Measurements from ENCODE around the gene MINDY2. TPM values are rescaled to one million over a fixed set of nuclear protein-coding genes. Genes with fewer than 3 reads are reported as not detected.

The MINDY2 gene
- total RNA-seq, 1 donor from 2014 or later, result 20.9 TPM

- H3K27me3 Mint-ChIP-seq (ENCODE audit: low read depth, unreplicated experiment), result no peaks in the 10 kb centered on the region
Measured at GRCh38 chr15:58785355-58785754, 14.3 kb downstream of the MINDY2 start.

GRCh38 chr15:58788056-58788710 is 17.1 kb downstream of the MINDY2 start:
- peaks cover 12% of the 10 kb centered on the region for H4K20me1 ChIP-seq (ENCODE audit: insufficient read depth, low read length)
- Mint-ChIP-seq H3K4me3 (ENCODE audit: unreplicated experiment) (no peak overlapping the region), H3K9me3 (ENCODE audit: unreplicated experiment) (no peaks in the 10 kb centered on the region), H3K27ac (ENCODE audit: unreplicated experiment) (no peak overlapping the region), H3K4me1 (ENCODE audit: low read depth, unreplicated experiment) (no peaks in the 10 kb centered on the region), H3K27me3 (ENCODE audit: low read depth, unreplicated experiment) (no peaks in the 10 kb centered on the region), H3K36me3 (ENCODE audit: low read depth, unreplicated experiment) (peaks cover 14% of the 10 kb centered on the region)
- FAIRE-seq, result no peak
- no peak for DNase-seq (ENCODE audit: low read depth)
- no peaks in the 10 kb centered on the region for H3K4me1 ChIP-seq (ENCODE audit: insufficient read depth, low read length)
- H3K9ac ChIP-seq (ENCODE audit: low read length), result no peak overlapping the region
- no peak overlapping the region for H3K4me2 ChIP-seq (ENCODE audit: low read length)
- no peak overlapping the region for H2AFZ ChIP-seq (ENCODE audit: low read depth, low read length)
- TF ChIP-seq CTCF (IDR thresholded peaks at IDR 0.05; ENCODE audit: insufficient read depth, low read depth, low read length) (no peak), EZH2 (IDR thresholded peaks at IDR 0.05; ENCODE audit: insufficient read depth, low read length) (no peak)
- no peaks in the 10 kb centered on the region for H3K36me3 ChIP-seq (ENCODE audit: insufficient read depth, low read length)
- H3K79me2 ChIP-seq (ENCODE audit: insufficient read depth, low read length), result peaks cover 17% of the 10 kb centered on the region
- H3K27ac ChIP-seq (ENCODE audit: low read depth, low read length), result no peak overlapping the region
- H3K27me3 ChIP-seq (ENCODE audit: insufficient read depth, low read length), result no peaks in the 10 kb centered on the region
- no peak overlapping the region for H3K4me3 ChIP-seq (ENCODE audit: insufficient read depth, low read depth, low read length)
- no peaks in the 10 kb centered on the region for H3K9me3 ChIP-seq (ENCODE audit: insufficient read depth, low read depth, low read length)

More at GRCh38 chr15:58785355-58785754, 14.3 kb downstream of the MINDY2 start:
- Mint-ChIP-seq H3K9me3 (ENCODE audit: unreplicated experiment) (no peaks in the 10 kb centered on the region), H3K27ac (ENCODE audit: unreplicated experiment) (no peak overlapping the region), H3K4me1 (ENCODE audit: low read depth, unreplicated experiment) (no peaks in the 10 kb centered on the region), H3K4me3 (ENCODE audit: unreplicated experiment) (no peak overlapping the region), H3K36me3 (ENCODE audit: low read depth, unreplicated experiment) (peaks cover 4% of the 10 kb centered on the region)
- Histone ChIP-seq H4K20me1 (ENCODE audit: insufficient read depth, low read length) (peaks cover 18% of the 10 kb centered on the region), H3K27ac (ENCODE audit: low read depth, low read length) (no peak overlapping the region), H3K79me2 (ENCODE audit: insufficient read depth, low read length) (peaks cover 26% of the 10 kb centered on the region), H3K4me1 (ENCODE audit: insufficient read depth, low read length) (no peaks in the 10 kb centered on the region), H3K9ac (ENCODE audit: low read length) (no peak overlapping the region), H3K27me3 (ENCODE audit: insufficient read depth, low read length) (no peaks in the 10 kb centered on the region), H3K9me3 (ENCODE audit: insufficient read depth, low read depth, low read length) (no peaks in the 10 kb centered on the region), H3K36me3 (ENCODE audit: insufficient read depth, low read length) (no peaks in the 10 kb centered on the region), H2AFZ (ENCODE audit: low read depth, low read length) (no peak overlapping the region), H3K4me2 (ENCODE audit: low read length) (no peak overlapping the region), H3K4me3 (ENCODE audit: insufficient read depth, low read depth, low read length) (no peak overlapping the region)
- no peak for TF ChIP-seq EZH2 (IDR thresholded peaks at IDR 0.05; ENCODE audit: insufficient read depth, low read length)
- TF ChIP-seq CTCF (IDR thresholded peaks at IDR 0.05; ENCODE audit: insufficient read depth, low read depth, low read length), result no peak
- no peak for DNase-seq (ENCODE audit: low read depth)
- no peak for FAIRE-seq

GRCh38 chr15:58793862-58794261 is 22.8 kb downstream of the MINDY2 start:
- H3K9me3 ChIP-seq (ENCODE audit: insufficient read depth, low read depth, low read length), result no peaks in the 10 kb centered on the region
- H3K9ac ChIP-seq (ENCODE audit: low read length), result no peak overlapping the region
- H2AFZ ChIP-seq (ENCODE audit: low read depth, low read length), result no peak overlapping the region
- TF ChIP-seq EZH2 (IDR thresholded peaks at IDR 0.05; ENCODE audit: insufficient read depth, low read length) (no peak), CTCF (IDR thresholded peaks at IDR 0.05; ENCODE audit: insufficient read depth, low read depth, low read length) (no peak)
- H3K4me1 Mint-ChIP-seq (ENCODE audit: low read depth, unreplicated experiment), result peaks cover 10% of the 10 kb centered on the region
- FAIRE-seq (no peak), DNase-seq (ENCODE audit: low read depth) (peak; percentile 74)
- no peak overlapping the region for H3K27ac ChIP-seq (ENCODE audit: low read depth, low read length)
- peak overlapping the region; percentile 6 for H3K27ac Mint-ChIP-seq (ENCODE audit: unreplicated experiment)
- peaks cover 10% of the 10 kb centered on the region for H3K36me3 Mint-ChIP-seq (ENCODE audit: low read depth, unreplicated experiment)
- peaks cover 16% of the 10 kb centered on the region for H4K20me1 ChIP-seq (ENCODE audit: insufficient read depth, low read length)
- no peaks in the 10 kb centered on the region for H3K9me3 Mint-ChIP-seq (ENCODE audit: unreplicated experiment)
- no peaks in the 10 kb centered on the region for H3K27me3 Mint-ChIP-seq (ENCODE audit: low read depth, unreplicated experiment)
- no peak overlapping the region for H3K4me3 ChIP-seq (ENCODE audit: insufficient read depth, low read depth, low read length)
- no peaks in the 10 kb centered on the region for H3K36me3 ChIP-seq (ENCODE audit: insufficient read depth, low read length)
- peak overlapping the region; percentile 25 for H3K4me2 ChIP-seq (ENCODE audit: low read length)
- H3K4me1 ChIP-seq (ENCODE audit: insufficient read depth, low read length), result no peaks in the 10 kb centered on the region
- peaks cover 8% of the 10 kb centered on the region for H3K79me2 ChIP-seq (ENCODE audit: insufficient read depth, low read length)
- H3K4me3 Mint-ChIP-seq (ENCODE audit: unreplicated experiment), result no peak overlapping the region
- H3K27me3 ChIP-seq (ENCODE audit: insufficient read depth, low read length), result no peaks in the 10 kb centered on the region

All from astrocyte (in vitro differentiated cells and primary cell).